ENCODE results near the gene CCDC71.

CCDC71 gene

DNA sequence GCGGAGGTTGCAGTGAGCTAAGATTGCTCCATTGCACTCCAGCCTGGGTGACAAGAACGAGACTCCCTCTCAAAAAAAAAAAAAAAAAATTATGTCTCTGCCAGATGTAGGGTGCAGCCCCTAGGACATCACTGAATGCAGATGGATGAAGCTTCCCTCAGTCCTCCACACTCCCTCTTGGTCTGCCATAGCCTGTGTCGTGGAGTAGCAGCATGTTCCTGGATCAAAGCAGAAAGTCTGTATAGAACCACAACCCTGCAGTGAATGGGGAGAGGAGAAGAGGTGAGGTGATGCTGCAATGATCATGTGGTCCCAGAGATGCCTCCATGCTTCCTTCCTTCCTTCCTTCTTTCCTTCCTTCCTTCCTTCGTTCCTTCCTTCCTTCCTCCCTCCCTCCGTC is 18.0 kb downstream of the CCDC71 start:
- DNase-seq (ENCODE audit: low read depth) = no peak
- TF ChIP-seq, protein P1, sequence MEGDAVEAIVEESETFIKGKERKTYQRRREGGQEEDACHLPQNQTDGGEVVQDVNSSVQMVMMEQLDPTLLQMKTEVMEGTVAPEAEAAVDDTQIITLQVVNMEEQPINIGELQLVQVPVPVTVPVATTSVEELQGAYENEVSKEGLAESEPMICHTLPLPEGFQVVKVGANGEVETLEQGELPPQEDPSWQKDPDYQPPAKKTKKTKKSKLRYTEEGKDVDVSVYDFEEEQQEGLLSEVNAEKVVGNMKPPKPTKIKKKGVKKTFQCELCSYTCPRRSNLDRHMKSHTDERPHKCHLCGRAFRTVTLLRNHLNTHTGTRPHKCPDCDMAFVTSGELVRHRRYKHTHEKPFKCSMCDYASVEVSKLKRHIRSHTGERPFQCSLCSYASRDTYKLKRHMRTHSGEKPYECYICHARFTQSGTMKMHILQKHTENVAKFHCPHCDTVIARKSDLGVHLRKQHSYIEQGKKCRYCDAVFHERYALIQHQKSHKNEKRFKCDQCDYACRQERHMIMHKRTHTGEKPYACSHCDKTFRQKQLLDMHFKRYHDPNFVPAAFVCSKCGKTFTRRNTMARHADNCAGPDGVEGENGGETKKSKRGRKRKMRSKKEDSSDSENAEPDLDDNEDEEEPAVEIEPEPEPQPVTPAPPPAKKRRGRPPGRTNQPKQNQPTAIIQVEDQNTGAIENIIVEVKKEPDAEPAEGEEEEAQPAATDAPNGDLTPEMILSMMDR (conservative IDR thresholded peaks at IDR 0.05; ENCODE audit: low read depth, low read length) = no peak
- no peak overlapping the region for H3K4me3 ChIP-seq (ENCODE audit: low read length)

DNA sequence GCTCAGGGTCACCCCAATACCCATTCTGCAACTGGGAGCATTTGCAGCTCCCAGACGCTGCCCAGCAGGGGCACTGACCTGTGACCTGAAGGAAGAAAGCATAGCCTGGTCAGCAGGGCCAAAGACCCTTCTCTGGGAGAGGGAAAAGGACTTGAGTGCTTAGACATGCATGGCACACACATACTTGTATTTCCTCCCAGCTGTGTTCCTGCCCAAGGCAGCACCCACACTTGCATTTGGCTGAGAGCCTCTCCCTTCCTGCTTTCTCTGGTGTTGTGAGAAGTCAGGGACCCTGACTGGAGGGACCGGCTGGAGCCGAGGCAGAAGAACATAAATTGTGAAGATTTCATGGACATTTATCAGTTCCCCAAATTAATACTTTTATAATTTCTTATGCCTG is 26.1 kb downstream of the CCDC71 start:
- TF ChIP-seq, protein P1 (conservative IDR thresholded peaks at IDR 0.05; ENCODE audit: low read depth, low read length) = no peak

DNA sequence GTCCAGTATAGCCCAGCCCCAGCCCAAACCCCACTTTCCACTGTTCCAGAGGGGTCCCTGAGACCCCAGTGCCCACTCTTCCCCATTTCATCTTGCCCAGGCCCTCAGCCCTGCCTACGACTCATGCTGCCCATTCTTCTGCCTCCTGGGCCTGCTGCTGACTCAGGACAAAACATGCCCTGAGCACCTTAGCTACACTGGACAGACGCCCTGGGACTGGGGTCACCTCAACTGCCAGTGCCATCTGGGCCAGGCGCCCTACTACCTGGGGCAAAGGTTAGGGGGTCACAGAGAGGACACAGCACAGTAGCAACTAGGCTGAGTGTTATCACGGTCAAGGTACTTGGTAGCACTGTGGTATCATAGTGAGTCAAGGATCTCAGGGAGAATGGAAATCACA is 30.6 kb downstream of the CCDC71 start:
- no peak for DNase-seq (ENCODE audit: low read depth)
- TF ChIP-seq, protein P1 (conservative IDR thresholded peaks at IDR 0.05; ENCODE audit: low read depth, low read length) = no peak
- no peak overlapping the region for H3K4me3 ChIP-seq (ENCODE audit: low read length)

More for the DNA sequence above, 26.1 kb downstream of the CCDC71 start:
- DNase-seq (ENCODE audit: low read depth) = no peak
- H3K4me3 ChIP-seq (ENCODE audit: low read length) = no peak overlapping the region

DNA sequence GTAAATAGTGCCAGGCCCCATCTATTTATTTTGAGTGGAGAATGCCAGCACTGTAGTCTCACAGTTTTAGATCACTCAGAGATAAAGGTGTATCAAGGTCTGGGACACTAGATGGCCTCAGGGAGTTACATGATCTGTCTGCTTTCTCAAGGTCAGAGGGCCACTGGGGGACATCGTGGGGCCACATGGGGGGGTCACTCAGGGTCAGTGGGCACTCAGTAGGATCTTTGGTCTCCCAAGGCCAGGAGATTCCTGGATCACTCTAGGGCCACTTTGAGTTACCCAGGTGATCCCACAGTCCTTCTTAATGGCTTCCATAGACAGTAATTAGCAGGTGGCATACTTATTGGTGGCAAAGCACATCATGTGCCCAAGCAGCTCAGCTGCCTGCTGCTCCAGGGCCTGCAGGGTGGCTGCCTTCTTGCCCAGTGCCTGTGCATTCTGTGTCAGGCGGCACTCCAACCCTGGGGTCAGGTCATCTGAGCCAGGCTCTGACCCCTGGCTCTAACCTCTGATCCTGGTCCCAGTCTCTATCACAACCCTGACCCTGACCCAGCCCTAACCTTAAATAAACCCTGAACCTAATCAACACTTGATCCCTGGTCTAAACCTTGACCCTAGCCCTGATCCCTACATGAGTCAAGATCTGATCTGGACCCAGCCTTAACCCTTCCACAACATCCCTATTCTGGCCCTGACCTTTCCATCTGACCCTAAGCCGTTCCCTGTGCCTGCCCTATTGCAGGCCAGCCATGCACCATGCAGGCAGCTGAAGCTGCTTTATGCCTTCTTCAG is 31.5 kb downstream of the CCDC71 start:
- DNase-seq (ENCODE audit: low read depth) = no peak
- TF ChIP-seq, protein P1 (conservative IDR thresholded peaks at IDR 0.05; ENCODE audit: low read depth, low read length) = no peak
- no peak overlapping the region for H3K4me3 ChIP-seq (ENCODE audit: low read length)

DNA sequence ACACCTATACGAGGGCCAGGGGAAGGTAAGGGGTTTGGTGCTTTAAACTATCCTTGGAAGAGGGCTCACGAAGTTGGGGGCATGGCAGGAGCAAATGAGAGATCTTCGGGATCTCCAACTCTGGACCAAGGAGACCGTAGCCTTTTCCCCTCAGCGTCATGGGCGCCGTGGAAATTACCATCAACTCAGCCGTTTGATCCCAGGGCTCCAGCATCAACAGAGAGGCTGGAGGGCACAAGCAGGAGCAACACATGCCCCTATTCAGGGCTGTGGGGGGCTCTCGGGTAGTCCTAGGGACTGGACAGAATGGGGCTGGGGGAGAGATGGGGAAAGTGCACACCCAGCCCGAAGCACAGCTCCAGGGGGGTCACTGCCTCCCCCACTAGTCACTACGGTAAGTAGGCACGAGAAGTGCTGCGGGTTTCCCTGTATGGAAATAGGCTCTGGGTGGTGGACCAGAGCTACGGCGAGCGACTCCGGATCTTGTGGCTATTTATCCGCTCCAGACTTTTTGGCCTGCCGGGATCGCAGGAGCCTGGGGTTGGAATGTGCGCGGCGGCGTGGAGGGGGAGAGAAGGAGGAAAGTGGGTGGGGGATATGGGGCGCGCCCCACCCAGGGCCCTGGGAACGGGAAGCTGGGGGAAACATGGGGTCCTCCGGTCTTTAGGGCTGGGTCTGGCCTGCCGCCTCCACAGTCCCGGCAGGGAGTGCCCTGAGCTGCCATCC is 32.7 kb downstream of the CCDC71 start:
- TF ChIP-seq, protein P1 (conservative IDR thresholded peaks at IDR 0.05; ENCODE audit: low read depth, low read length) = no peak
- DNase-seq (ENCODE audit: low read depth) = peak; percentile 67
- H3K4me3 ChIP-seq (ENCODE audit: low read length) = peak overlapping the region; percentile 64

DNA sequence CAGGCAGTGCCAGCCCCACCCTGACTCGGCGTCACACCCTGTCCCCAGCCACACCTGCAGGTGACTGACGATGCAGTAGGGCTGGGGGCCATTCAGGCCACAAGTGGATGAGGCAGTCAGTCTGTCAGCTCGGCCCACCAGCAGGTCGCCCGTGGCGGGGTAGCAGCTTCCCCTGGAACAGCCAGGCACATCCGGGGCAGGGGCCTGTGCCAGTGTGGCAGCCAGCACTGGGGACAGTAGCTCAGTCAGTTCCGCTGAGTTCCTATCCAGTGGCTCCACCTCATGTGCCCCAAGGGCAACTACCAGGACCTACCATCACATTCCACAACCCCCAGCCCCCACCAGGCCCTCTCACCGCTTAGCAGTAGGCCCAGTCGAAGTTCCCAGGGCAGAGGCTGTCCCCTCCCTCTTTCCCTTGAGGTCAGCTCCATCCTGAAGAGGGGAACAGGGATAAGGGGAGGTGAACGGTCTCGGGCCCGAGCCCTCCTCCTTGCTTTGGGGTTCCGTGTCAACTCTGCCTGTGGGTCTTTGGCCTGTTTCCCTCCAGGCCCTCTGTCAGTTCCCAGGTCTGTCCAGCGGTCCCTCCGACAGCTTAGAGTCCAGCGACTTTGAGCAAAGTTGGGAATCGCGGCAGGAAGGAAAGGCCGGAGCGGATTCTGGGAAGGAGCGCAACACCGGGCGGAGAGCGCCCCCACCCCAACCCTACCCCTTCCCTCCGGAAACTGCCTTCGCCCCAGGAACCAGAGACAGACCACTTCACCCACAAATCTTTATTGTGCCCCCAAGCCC is 33.5 kb downstream of the CCDC71 start, which contains the start of gene LAMB2:
LAMB2 (minus strand) TSS at position 614 of the 789 bp plus-strand sequence; CDS start at position 431, 183 bp downstream.
- peak; percentile 54 for DNase-seq (ENCODE audit: low read depth)
- H3K4me3 ChIP-seq (ENCODE audit: low read length) = peak within 1 kb of the TSS; percentile 64
- TF ChIP-seq, protein P1 (conservative IDR thresholded peaks at IDR 0.05; ENCODE audit: low read depth, low read length) = peak; percentile 30
